Activated T-helper 17 cell treated with anti-CD3 and anti-CD28 coated beads, Interleukin-2, amount 50 U/mL, for 72 hours (primary cell): ENCODE measurements around the gene TMIE. TPM values are rescaled to one million over a fixed set of nuclear protein-coding genes. Genes with fewer than 3 reads are reported as not detected.

Source experiments
- ATAC-seq: fragments of 150-1000 bp; cut with Tn5 transposase; replicated peaks from 2 replicates; pipeline ENCODE4 v1.10.0; 2021; ENCODE audit warnings: mild to moderate bottlenecking, moderate library complexity
- H3K27ac Mint-ChIP-seq: one replicate; pipeline ENCODE4 v1.8.0; 2022; ENCODE audit warnings: mixed read lengths
- H3K27me3 Mint-ChIP-seq: one replicate; pipeline ENCODE4 v1.8.0; 2022; ENCODE audit warnings: mixed read lengths
- H3K36me3 Mint-ChIP-seq: one replicate; pipeline ENCODE4 v1.8.0; 2022; ENCODE audit warnings: low read depth, mild to moderate bottlenecking, mixed read lengths
- H3K4me1 Mint-ChIP-seq: one replicate; pipeline ENCODE4 v1.8.0; 2022; ENCODE audit warnings: mixed read lengths
- H3K4me3 Mint-ChIP-seq: one replicate; pipeline ENCODE4 v1.8.0; 2022; ENCODE audit warnings: mild to moderate bottlenecking, mixed read lengths
- H3K9me3 Mint-ChIP-seq: one replicate; pipeline ENCODE4 v1.8.0; 2022; ENCODE audit warnings: mixed read lengths
- total RNA-seq, 2 donors: library from RNA; stranded (reverse); gene quantifications; one replicate each; pipeline ENCODE4 v1.2.3, GENCODE V29; 2022

Gene TMIE, protein sequence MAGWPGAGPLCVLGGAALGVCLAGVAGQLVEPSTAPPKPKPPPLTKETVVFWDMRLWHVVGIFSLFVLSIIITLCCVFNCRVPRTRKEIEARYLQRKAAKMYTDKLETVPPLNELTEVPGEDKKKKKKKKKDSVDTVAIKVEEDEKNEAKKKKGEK
- total RNA-seq, result under 1 TPM; 0.15 to 0.53 TPM

DNA sequence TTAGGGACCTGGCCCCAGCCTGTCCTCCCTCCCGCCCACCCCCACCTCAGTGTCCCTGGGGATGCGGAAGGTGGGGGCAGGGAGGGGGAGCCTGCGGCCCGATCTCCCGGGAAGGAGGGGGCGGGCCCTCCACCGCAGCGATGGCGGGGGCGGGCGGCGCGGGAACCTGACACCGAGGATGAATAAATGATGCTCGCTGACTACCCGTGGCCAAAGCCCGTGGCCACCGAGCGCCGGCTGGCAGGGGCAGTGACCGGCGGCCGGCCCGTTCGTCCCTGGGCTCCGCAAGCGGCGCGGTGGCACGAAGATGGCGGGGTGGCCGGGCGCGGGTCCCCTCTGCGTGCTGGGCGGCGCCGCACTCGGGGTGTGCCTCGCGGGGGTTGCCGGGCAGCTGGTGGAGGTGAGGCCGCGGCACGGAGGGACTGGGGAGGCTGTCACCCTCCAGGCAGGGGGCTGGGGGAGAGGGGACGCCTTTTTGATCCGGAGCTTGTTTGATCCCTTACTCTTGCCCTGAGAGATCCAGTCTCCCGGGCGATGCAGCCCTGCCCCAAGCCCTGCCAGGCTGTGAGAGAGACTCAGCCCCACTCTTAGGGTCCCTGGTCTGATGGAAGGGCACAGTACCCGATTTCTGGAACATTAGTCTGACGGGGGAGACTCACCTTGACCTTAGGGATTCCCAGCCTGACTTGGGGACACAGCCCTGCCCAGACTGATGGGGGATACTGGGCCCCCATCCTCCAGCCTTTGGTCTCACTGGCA, at the start of gene TMIE:
TMIE (plus strand) TSS at position 212 of the 759 bp plus-strand sequence; CDS start at position 308, 96 bp downstream.
- H3K4me1 Mint-ChIP-seq, result peaks cover 5% of the 10 kb centered on the region

GRCh38 chr3:46655271-46655670, 45.9 kb upstream of the TMIE start:
- H3K9me3 Mint-ChIP-seq, result peaks cover 7% of the 10 kb centered on the region
- H3K27me3 Mint-ChIP-seq, result peaks cover 11% of the 10 kb centered on the region
- no peak overlapping the region for H3K4me3 Mint-ChIP-seq
- no peak for ATAC-seq
- no peaks in the 10 kb centered on the region for H3K36me3 Mint-ChIP-seq
- H3K4me1 Mint-ChIP-seq, result no peaks in the 10 kb centered on the region
- H3K27ac Mint-ChIP-seq, result no peak overlapping the region

More for the DNA sequence above, at the start of gene TMIE:
- H3K27ac Mint-ChIP-seq, result peak within 1 kb of the TSS; percentile 67
- H3K4me3 Mint-ChIP-seq, result peak within 1 kb of the TSS; percentile 34
- H3K36me3 Mint-ChIP-seq, result no peaks in the 10 kb centered on the region
- H3K27me3 Mint-ChIP-seq, result peaks cover 4% of the 10 kb centered on the region
- no peaks in the 10 kb centered on the region for H3K9me3 Mint-ChIP-seq
- peak; percentile 20 for ATAC-seq

GRCh38 chr3:46656778-46657556, 44.2 kb upstream of the TMIE start:
- peaks cover 10% of the 10 kb centered on the region for H3K27me3 Mint-ChIP-seq
- no peak for ATAC-seq
- no peaks in the 10 kb centered on the region for H3K4me1 Mint-ChIP-seq
- no peak overlapping the region for H3K4me3 Mint-ChIP-seq
- peaks cover 5% of the 10 kb centered on the region for H3K9me3 Mint-ChIP-seq
- H3K27ac Mint-ChIP-seq, result no peak overlapping the region
- H3K36me3 Mint-ChIP-seq, result no peaks in the 10 kb centered on the region

DNA sequence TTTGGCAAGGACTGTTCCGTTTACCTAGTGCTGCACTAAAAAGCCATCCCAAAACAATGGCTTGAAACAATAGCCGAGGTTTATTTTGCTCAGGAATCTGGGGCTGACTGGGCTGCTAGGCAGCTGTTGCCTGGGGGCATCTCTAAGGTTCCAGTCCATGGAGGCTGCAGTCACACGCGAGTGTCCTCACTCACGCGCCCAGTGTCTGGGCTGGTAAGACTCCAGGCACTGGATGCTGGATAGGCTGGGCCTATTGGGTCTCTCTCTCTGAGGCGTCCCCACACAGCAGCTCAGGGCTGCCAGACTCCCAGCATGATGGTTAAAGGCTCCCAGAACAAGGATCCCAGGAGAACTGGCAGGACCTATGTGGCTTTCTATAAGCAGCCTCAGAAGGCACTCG, 41.9 kb upstream of the TMIE start:
- H3K27me3 Mint-ChIP-seq, result peaks cover 3% of the 10 kb centered on the region
- no peaks in the 10 kb centered on the region for H3K36me3 Mint-ChIP-seq
- no peaks in the 10 kb centered on the region for H3K4me1 Mint-ChIP-seq
- no peak for ATAC-seq
- no peaks in the 10 kb centered on the region for H3K9me3 Mint-ChIP-seq
- H3K27ac Mint-ChIP-seq, result no peak overlapping the region
- no peak overlapping the region for H3K4me3 Mint-ChIP-seq

DNA sequence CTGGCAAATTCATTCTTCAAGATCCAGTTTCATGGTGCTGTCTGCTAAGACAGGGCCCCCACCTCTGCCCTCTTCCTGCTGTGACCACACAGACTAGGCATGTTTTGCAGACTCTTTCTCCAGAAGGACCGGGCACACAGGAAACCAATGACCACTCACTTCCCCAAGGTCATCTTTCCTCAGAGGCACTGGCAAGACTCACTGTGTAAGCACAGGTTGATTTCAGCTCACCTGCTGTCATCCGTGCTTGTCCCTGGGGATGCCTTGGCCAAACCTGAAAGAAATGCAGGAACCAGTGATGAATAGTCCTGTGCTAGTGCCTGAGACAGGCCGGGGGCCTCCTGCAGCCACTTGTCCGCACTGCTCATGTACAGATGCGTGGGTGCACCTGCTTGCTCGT, 41.2 kb upstream of the TMIE start:
- Mint-ChIP-seq H3K9me3 (no peaks in the 10 kb centered on the region), H3K4me1 (no peaks in the 10 kb centered on the region), H3K36me3 (no peaks in the 10 kb centered on the region), H3K27ac (no peak overlapping the region), H3K4me3 (no peak overlapping the region), H3K27me3 (no peaks in the 10 kb centered on the region)
- no peak for ATAC-seq

DNA sequence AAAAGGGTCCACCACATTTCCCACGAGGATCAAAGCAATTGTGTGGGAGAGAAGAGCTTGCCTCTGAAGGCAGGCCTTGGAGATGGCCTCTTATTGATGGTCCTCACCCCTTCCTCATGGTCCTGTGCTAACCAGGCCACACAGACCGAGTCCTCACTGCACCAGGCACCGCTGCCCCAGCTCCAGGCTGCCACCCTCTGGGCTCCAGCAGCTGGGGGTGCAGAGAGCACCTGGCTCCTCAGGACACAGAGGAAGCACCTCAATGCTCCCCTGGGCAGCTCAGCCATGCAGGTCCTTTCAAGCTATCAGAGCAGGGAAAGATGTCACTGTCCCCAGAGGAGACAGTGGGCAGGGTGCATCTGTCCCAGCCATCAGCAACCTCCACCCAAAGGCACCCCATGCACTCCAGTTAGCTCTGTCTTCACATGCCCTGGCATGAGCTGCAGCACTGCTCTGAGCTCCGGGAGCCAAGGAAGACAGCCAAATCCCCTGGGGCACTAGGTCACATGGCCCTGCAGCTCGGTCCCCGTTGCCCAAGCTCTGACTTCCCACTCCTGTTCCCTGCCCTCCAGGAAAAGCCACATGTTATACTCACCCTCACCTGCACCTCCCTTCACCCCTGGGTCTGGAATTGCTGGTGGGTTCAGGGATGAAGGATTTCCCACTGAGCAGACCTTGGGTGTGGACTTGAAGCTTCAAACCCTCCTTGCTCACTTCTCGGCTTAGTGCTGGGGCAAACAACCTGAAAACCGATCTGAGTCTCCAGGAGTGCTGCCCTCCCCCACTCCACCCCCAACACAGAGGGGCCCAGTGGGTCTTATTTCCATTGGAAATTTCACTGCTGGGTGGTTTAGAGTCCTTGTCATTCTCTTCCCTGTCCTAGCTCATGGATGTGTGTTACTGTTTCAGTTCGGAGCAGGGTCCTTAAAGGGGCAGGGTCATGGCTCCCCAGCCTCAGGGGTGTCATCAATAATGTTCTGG, 40.4 kb upstream of the TMIE start:
- ATAC-seq, result no peak
- H3K4me3 Mint-ChIP-seq, result no peak overlapping the region
- H3K27me3 Mint-ChIP-seq, result no peaks in the 10 kb centered on the region
- H3K4me1 Mint-ChIP-seq, result no peaks in the 10 kb centered on the region
- H3K9me3 Mint-ChIP-seq, result no peaks in the 10 kb centered on the region
- H3K36me3 Mint-ChIP-seq, result no peaks in the 10 kb centered on the region
- H3K27ac Mint-ChIP-seq, result no peak overlapping the region

- Mint-ChIP-seq H3K27me3 (no peaks in the 10 kb centered on the region), H3K9me3 (no peaks in the 10 kb centered on the region), H3K36me3 (no peaks in the 10 kb centered on the region), H3K27ac (no peak overlapping the region), H3K4me3 (no peak overlapping the region), H3K4me1 (no peaks in the 10 kb centered on the region)
- no peak for ATAC-seq
These were observed 39.1 kb upstream of the TMIE start for GRCh38 chr3:46661776-46662766.

DNA sequence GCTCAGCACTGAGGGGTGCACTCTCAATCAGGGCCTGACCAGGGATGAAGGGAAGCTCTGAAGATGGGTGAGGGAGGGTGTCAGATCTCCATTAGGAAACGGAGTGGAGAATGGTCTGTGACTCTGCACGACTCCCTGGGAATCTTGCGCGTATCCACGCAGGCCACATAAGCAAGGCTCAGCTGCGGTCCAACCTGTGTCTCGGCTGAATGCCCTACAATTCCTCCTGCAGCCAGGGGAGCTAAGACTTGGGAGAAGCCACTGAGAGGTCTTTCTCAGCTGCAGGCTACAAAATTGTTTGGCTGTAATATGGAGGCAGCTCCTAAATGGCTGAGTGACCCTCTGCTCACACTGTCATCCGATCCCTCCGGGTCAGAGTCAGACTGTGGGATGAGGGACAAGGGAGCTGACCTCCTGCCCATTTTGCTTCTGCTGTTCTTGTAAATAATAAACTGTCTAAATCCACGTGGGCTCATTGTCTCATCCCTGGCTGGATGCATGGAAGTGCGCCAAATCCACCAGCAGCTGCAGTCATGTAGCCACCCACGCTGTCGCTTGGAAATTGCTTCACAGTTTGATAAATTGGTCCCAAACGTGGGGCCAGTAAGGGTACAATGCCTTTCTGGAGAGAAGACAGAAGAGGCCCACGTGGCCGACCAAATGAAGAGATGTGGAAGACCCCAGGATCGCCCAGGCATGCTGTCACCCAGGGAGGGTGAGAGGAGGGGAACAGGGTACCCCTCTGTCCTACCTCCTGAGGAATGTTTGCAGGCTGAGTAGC, 38.2 kb upstream of the TMIE start:
- Mint-ChIP-seq H3K27me3 (no peaks in the 10 kb centered on the region), H3K4me3 (no peak overlapping the region), H3K4me1 (no peaks in the 10 kb centered on the region), H3K36me3 (no peaks in the 10 kb centered on the region), H3K27ac (peak overlapping the region; percentile 54), H3K9me3 (no peaks in the 10 kb centered on the region)
- ATAC-seq, result no peak

GRCh38 chr3:46663591-46664135, 37.5 kb upstream of the TMIE start:
- Mint-ChIP-seq H3K27ac (peak overlapping the region; percentile 54), H3K36me3 (no peaks in the 10 kb centered on the region), H3K9me3 (no peaks in the 10 kb centered on the region), H3K4me1 (no peaks in the 10 kb centered on the region), H3K4me3 (no peak overlapping the region), H3K27me3 (no peaks in the 10 kb centered on the region)
- no peak for ATAC-seq

DNA sequence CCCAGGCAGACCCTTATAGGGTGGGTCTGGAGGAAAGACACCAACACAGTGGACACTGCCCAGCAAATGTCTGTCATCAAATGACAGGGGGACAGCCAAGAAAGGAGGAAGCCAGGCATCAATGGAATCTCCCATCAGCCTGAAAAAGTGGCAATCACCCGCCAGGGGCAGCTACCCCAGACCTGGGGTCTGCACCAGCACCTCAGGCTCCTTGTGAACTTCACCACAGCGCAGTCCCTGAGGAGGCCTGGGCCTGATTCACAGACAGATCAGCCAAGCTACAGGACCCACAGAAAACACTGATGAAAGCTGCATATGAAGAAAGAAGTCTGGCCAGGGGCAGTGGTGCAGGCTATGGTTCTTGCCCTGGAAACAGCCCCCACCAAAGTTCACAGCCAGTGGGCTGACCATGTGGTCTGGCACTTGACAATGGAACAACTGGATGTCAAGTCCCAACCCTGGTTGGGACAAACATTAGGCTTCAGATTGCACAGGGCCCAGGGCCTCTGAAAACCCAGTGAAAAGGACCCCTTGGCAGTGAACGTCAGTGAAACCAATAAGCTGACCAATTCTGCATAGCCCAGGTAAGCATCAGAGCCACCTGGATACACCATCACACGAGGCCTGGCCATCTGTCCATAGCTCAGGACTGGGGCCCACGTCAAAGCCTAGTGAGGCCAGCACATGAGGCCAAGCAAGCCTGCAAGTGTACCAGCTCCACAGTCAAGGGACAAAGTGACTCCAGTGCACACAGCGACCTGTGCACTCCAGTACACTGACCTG, 36.8 kb upstream of the TMIE start:
- no peak for ATAC-seq

DNA sequence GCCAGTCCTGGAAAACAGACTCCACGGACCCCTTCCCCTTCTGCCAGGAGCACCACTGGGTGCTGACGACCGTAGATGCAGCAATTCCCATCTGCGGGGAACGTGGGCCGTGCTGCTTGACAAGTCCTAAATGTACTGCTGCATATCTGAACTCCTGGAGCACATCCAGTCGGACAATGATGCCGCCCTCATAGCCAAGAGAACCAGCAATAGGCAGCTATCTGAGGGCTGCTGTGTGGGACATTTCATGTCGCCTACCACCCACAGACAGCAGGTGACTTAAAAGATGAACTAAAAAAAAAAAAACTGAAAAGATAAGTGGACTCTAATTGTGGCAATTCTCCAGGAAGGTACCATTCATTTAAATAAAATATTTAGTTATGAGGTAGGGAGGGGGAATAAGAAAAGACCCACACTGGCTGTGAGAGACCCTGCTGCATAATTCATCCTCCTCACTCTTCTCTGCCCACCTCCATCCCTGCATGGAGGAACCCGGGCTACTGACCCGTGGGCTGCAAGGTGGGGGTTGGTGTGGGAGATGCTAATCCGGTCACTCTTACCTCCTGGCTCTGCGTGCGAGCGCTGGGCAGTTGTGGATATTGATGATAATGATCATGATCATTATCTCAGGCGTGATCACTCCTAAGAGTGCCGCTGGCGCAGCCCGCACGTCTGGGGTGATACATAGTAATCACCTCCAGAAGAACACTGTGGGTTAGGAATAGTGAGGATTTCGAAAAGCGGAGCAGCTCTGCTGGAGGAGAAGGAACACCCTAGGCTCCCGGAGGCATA, 36.0 kb upstream of the TMIE start:
- no peak overlapping the region for H3K4me3 Mint-ChIP-seq
- no peaks in the 10 kb centered on the region for H3K4me1 Mint-ChIP-seq
- H3K27me3 Mint-ChIP-seq, result no peaks in the 10 kb centered on the region
- no peak overlapping the region for H3K27ac Mint-ChIP-seq
- no peaks in the 10 kb centered on the region for H3K9me3 Mint-ChIP-seq
- no peak for ATAC-seq
- H3K36me3 Mint-ChIP-seq, result no peaks in the 10 kb centered on the region

More for the DNA sequence above, 36.8 kb upstream of the TMIE start:
- no peaks in the 10 kb centered on the region for H3K9me3 Mint-ChIP-seq
- H3K27ac Mint-ChIP-seq, result no peak overlapping the region
- no peaks in the 10 kb centered on the region for H3K4me1 Mint-ChIP-seq
- no peaks in the 10 kb centered on the region for H3K27me3 Mint-ChIP-seq
- no peak overlapping the region for H3K4me3 Mint-ChIP-seq
- H3K36me3 Mint-ChIP-seq, result no peaks in the 10 kb centered on the region
